Measurements from ENCODE around the gene RRM2.

GRCh38 chr2:10163498-10164486, 41.3 kb downstream of the RRM2 start:
- TF ChIP-seq CTCF (IDR thresholded peaks at IDR 0.05) (no peak), EP300 (IDR thresholded peaks at IDR 0.05) (no peak)

Data from gastroesophageal sphincter (tissue), 3 donors.